SU-DHL-6 (cell line): ENCODE measurements around the gene RECK.
A peak's percentile ranks its signal among the peaks of the same experiment; 100 is the strongest.

Source experiments
- H2AFZ ChIP-seq: fragments of 200-600 bp; sonication (generic); 2 replicates; pipeline ENCODE4 v1.6.1; 2014; ENCODE audit warnings: low read depth, mild to moderate bottlenecking, moderate library complexity, mixed read lengths, antibody characterized with exemption, low read length; ENCODE audit not compliant: severe bottlenecking
- H3F3A ChIP-seq: fragments of 200-600 bp; shearing (Covaris generic); 2 replicates; pipeline ENCODE4 v1.6.0; 2016; ENCODE audit warnings: antibody characterized with exemption, mild to moderate bottlenecking; ENCODE audit not compliant: insufficient read depth
- H3K27ac ChIP-seq: fragments of 200-600 bp; sonication (generic); 2 replicates; pipeline ENCODE4 v1.5.1; 2016; ENCODE audit warnings: low read depth, mild to moderate bottlenecking, low read length, moderate library complexity, mixed read lengths
- H3K27me3 ChIP-seq: fragments of 200-600 bp; sonication (generic), shearing (Covaris generic); 2 replicates; pipeline ENCODE4 v1.6.0; 2014; ENCODE audit warnings: mild to moderate bottlenecking, low read length
- H3K36me3 ChIP-seq: fragments of 200-600 bp; sonication (generic); 2 replicates; pipeline ENCODE4 v1.6.1; 2014; ENCODE audit warnings: mild to moderate bottlenecking, low read length, mixed read lengths
- H3K4me2 ChIP-seq: fragments of 300-600, 200-600 bp; shearing (Covaris generic), sonication (generic); 2 replicates; pipeline ENCODE4 v1.6.0; 2014; ENCODE audit warnings: low read length, low read depth, mild to moderate bottlenecking; ENCODE audit not compliant: poor library complexity, severe bottlenecking
- H3K4me3 ChIP-seq: fragments of 200-600 bp; sonication (generic); 2 replicates; pipeline ENCODE4 v1.5.1; 2014; ENCODE audit warnings: antibody characterized with exemption, low read length, mild to moderate bottlenecking, mixed read lengths; ENCODE audit not compliant: insufficient read depth, poor library complexity, severe bottlenecking
- H3K79me2 ChIP-seq: fragments of 200-600 bp; sonication (generic); 2 replicates; pipeline ENCODE4 v1.6.1; 2014; ENCODE audit warnings: mild to moderate bottlenecking, low read length, moderate library complexity; ENCODE audit not compliant: insufficient read depth
- H3K9ac ChIP-seq: fragments of 200-600 bp; sonication (generic); 2 replicates; pipeline ENCODE4 v1.7.0; 2014; ENCODE audit warnings: mild to moderate bottlenecking, low read length
- H3K9me2 ChIP-seq: fragments of 200-600 bp; sonication (generic); replicated peaks from 2 replicates; pipeline ENCODE4 v1.6.1; 2014; ENCODE audit warnings: low read length; ENCODE audit not compliant: insufficient read depth
- H3K9me3 ChIP-seq: fragments of 200-600 bp; sonication (generic); 2 replicates; pipeline ENCODE4 v1.6.1; 2014; ENCODE audit warnings: low read length, mixed read lengths; ENCODE audit not compliant: insufficient read depth
- H4K20me1 ChIP-seq: fragments of 200-600 bp; sonication (generic); 2 replicates; pipeline ENCODE4 v1.6.1; 2014; ENCODE audit warnings: low read depth, mild to moderate bottlenecking, antibody characterized with exemption, low read length, moderate library complexity, mixed read lengths
- EZH2phosphoT487 ChIP-seq: fragments of 200-600 bp; sonication (generic), shearing (Covaris generic); conservative IDR thresholded peaks from 2 replicates; pipeline ENCODE4 v1.6.1; 2018; ENCODE audit warnings: mild to moderate bottlenecking, antibody characterized with exemption, low read length, moderate library complexity, mixed read lengths
- TF ChIP-seq, protein P1 (sequence below): fragments of 200-600 bp; sonication (generic); IDR thresholded peaks from one replicate; pipeline ENCODE4 v1.5.1; 2017; ENCODE audit warnings: antibody characterized with exemption, mild to moderate bottlenecking, low read length, moderate library complexity; ENCODE audit not compliant: insufficient read depth, poor library complexity, severe bottlenecking

The RECK gene

DNA sequence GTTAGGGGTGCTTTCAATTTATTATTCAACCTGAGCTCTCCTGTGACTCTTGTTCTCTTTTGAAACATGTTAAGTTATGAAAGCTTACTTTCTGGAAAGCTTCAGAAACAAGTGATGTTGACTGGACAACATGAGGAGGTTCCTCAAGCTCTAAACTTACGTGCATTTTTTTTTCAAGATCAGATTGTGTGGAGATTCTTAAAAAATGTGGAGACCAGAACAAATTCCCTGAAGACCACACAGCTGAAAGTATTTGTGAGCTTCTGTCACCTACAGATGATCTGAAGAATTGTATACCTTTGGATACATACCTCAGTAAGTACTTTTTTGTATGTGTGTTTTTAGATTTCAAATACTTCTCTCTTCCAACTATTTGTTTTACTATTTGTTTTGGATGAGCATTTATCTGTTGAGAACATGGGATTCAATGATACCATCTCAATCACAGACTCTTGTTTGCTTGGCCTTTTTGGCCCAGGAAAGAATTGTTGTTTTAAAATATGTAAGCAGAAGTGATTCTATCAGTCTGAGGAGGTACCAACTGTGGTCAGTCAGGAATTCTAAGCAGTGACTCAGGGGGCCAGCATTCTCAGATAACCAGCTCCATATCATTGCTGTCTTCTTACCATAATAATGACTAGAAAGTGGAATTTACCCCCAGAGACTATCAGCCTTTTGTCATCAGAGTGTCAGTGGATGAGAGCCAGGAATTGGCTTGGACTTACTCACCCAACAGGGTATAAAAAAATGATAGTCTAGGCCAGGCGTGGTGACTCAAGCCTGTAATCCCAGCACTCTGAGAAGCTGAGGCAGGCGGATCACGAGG is 65.4 kb downstream of the RECK start:
- no peaks in the 10 kb centered on the region for H3K9me3 ChIP-seq
- H3F3A ChIP-seq = no peaks in the 10 kb centered on the region
- no peak overlapping the region for H3K4me3 ChIP-seq
- 0 out of 2 replicates have a peak, but pooled peaks cover 2% of the 10 kb centered on the region for H3K27me3 ChIP-seq
- no peak overlapping the region for H3K4me2 ChIP-seq
- H3K9me2 ChIP-seq = no peaks in the 10 kb centered on the region
- no peaks in the 10 kb centered on the region for H3K79me2 ChIP-seq
- H3K36me3 ChIP-seq = no peaks in the 10 kb centered on the region
- no peak overlapping the region for H2AFZ ChIP-seq
- TF ChIP-seq EZH2phosphoT487 = no peak
- TF ChIP-seq, protein P1, sequence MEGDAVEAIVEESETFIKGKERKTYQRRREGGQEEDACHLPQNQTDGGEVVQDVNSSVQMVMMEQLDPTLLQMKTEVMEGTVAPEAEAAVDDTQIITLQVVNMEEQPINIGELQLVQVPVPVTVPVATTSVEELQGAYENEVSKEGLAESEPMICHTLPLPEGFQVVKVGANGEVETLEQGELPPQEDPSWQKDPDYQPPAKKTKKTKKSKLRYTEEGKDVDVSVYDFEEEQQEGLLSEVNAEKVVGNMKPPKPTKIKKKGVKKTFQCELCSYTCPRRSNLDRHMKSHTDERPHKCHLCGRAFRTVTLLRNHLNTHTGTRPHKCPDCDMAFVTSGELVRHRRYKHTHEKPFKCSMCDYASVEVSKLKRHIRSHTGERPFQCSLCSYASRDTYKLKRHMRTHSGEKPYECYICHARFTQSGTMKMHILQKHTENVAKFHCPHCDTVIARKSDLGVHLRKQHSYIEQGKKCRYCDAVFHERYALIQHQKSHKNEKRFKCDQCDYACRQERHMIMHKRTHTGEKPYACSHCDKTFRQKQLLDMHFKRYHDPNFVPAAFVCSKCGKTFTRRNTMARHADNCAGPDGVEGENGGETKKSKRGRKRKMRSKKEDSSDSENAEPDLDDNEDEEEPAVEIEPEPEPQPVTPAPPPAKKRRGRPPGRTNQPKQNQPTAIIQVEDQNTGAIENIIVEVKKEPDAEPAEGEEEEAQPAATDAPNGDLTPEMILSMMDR = no peak
- H4K20me1 ChIP-seq = no peaks in the 10 kb centered on the region
- no peak overlapping the region for H3K9ac ChIP-seq
- no peak overlapping the region for H3K27ac ChIP-seq

DNA sequence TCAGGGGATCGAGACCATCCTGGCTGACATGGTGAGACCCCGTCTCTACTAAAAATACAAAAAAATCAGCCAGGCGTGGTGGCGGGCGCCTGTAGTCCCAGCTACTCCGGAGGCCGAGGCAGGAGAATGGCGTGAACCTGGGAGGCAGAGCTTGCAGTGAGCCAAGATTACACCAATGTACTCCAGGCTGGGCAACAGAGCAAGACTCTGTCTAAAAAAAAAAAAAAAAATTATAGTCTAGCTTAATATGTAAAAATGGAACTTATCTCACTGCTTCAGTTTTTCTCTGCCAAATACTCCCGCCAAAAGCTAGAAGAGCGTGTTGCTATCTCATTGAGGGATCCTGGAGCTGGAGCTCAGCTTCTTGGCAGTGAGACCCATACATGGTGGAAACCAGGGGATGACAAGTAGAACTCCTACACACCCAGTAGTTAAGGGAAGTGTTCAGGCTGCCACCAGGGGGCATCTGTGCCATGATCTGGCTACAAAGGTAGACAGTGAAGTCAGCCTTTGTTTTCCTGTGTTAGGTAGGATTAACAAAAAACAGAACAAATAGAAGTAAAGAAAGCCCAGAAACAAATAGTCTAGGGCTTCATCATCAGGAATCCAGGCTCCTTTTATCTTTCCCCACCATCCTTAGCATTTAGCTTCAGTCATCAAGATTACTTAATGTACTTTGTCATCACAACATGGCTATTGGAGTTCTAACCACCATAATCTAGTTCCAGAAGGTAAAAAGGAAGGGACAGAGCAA is 66.2 kb downstream of the RECK start:
- H3K27me3 ChIP-seq = 0 out of 2 replicates have a peak, but pooled peaks cover 2% of the 10 kb centered on the region
- TF ChIP-seq, protein P1 = peak; percentile 97
- no peak for TF ChIP-seq EZH2phosphoT487
- H3K9me2 ChIP-seq = no peaks in the 10 kb centered on the region
- H3K27ac ChIP-seq = no peak overlapping the region
- H3K9ac ChIP-seq = no peak overlapping the region
- H4K20me1 ChIP-seq = no peaks in the 10 kb centered on the region
- peak overlapping the region; percentile 56 for H2AFZ ChIP-seq
- H3K4me2 ChIP-seq = no peak overlapping the region
- no peaks in the 10 kb centered on the region for H3F3A ChIP-seq
- no peak overlapping the region for H3K4me3 ChIP-seq
- no peaks in the 10 kb centered on the region for H3K9me3 ChIP-seq
- no peaks in the 10 kb centered on the region for H3K79me2 ChIP-seq
- H3K36me3 ChIP-seq = no peaks in the 10 kb centered on the region

DNA sequence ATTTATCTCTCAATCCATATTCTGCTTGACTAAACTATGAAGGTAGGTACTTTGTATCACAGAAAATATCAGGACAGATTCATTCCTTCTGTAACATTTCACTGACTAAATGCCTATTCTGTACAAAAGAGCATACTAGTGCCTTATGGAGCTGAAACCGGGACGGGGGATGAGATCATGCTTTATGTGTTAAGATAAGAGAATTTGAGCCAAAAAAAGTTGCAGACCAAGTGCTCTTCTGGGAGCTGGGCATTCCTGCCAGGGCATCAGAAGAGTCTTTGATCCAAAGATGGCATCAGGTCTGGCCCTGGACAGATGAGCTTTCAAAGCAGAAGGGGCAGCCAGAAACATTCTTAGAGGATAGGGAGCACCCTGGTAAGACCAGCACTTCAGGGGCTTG is 72.4 kb downstream of the RECK start:
- Histone ChIP-seq H3K79me2 (no peaks in the 10 kb centered on the region), H3K9me3 (no peaks in the 10 kb centered on the region), H3K27me3 (no peaks in the 10 kb centered on the region), H3K4me2 (no peak overlapping the region), H3F3A (no peaks in the 10 kb centered on the region), H3K36me3 (no peaks in the 10 kb centered on the region), H4K20me1 (no peaks in the 10 kb centered on the region), H3K9ac (no peak overlapping the region), H3K27ac (no peak overlapping the region), H2AFZ (no peak overlapping the region), H3K4me3 (no peak overlapping the region), H3K9me2 (no peaks in the 10 kb centered on the region)
- no peak for TF ChIP-seq EZH2phosphoT487
- TF ChIP-seq, protein P1 = no peak
